NCI-H1105 (cell line): Measurements from ENCODE around the gene SNTA1.
"Not testable (repeated sequence)": the region's sequence is repeated elsewhere in the genome, so short reads cannot be mapped to it uniquely, and the experiment has no call there.

ENCODE experiments used
- DNase-seq: peaks from one replicate; lab custom pipeline; 2025; lab: John Stamatoyannopoulos, UW

The SNTA1 gene

GRCh38 chr20:33465481-33466302, 22.1 kb upstream of the SNTA1 start:
- no peak for DNase-seq

GRCh38 chr20:33464759-33465158, 21.2 kb upstream of the SNTA1 start:
- DNase-seq = not testable (repeated sequence)

- no peak for DNase-seq
Observed at GRCh38 chr20:33463332-33464101, 20.0 kb upstream of the SNTA1 start.

GRCh38 chr20:33460711-33461110, 17.1 kb upstream of the SNTA1 start:
- no peak for DNase-seq

DNA sequence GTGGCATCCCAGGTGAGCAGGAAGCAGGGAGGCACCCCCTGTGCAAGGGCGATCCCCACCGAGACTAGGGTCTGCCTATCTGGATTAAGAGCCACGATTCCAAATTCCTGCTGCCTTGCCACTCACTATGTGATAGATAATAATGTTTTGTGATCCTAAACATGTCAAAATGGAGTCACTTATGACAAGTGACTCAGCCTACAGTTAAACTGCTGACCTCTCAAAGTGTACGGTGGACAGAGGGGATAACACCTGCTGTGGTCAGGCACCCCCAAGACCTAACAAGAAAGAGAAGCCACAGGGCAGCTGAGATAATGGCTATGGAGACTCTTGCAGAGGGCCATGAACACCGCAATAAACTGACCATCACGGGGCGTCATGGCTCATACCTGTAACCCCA, 16.0 kb upstream of the SNTA1 start:
- DNase-seq = no peak

- peak; percentile 88 for DNase-seq
Observed at GRCh38 chr20:33456916-33457642, 13.5 kb upstream of the SNTA1 start.

DNA sequence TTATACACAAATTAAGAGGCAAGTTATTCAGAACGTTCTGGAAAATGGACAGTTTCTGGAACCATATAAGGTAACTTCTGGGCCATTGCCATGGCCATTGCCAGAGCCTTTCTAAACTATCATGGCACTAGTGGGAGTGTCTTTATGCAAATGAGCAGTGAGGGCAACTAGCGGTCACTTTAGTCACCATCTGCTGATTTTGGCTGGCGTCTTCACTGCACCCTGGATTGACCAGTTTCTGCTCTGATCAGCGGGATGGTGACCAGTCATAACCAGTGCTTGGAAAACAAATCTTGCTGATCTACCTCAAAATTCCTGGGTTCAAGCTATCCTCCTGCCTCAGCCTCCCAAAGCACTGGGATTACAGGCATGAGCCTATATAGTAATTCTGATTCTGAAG, 7.3 kb upstream of the SNTA1 start:
- no peak for DNase-seq

- no peak for DNase-seq
Observed at GRCh38 chr20:33445881-33446625, 2.5 kb upstream of the SNTA1 start.

- DNase-seq = no peak
Observed at GRCh38 chr20:33444797-33445560, 1.4 kb upstream of the SNTA1 start.

GRCh38 chr20:33443006-33443511, 504 bp downstream of the SNTA1 start:
- peak; percentile 41 for DNase-seq

DNA sequence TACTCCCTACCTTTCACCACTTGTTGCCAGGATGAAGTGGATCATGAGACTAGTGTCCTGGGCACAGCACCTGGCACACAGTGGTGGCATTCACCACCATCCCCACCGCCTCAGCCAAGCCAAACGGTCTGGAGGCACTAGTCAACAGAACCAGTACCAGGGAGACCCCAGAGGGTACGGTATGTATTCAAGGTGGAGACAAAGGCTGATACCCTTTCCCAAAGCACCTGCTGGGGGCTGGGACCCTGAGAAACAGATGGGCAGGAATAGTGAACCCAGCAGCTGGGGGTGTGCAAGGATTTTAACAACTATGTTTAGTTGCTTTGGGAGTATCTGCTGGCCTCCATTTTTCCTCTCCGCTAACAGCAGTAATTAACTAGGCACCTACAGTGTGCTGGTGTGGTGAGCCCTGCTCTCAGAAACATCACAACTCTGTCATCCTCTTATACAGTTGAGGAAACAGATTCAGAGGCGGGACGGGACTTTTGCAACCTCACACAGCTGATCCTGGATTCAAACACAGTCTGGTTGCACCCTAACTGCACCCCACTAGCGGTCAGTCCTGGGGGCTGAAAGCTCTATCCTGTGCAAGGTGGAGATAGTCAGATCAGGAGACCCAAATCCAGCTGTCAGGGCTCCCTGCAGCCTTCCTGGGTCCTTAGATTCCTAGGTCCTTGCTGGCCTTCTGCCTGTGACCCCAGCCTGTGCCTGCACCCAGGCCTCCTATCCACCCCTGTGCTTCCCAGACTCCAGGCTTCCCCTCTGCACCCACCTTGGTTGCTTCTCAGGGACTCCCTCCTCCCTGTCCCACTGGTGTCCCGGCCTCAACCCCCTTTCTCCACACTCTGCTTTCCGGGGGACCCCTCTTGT, 1.2 kb downstream of the SNTA1 start:
- no peak for DNase-seq

- DNase-seq = peak; percentile 20
Observed at GRCh38 chr20:33441142-33441955, 2.2 kb downstream of the SNTA1 start.

DNA sequence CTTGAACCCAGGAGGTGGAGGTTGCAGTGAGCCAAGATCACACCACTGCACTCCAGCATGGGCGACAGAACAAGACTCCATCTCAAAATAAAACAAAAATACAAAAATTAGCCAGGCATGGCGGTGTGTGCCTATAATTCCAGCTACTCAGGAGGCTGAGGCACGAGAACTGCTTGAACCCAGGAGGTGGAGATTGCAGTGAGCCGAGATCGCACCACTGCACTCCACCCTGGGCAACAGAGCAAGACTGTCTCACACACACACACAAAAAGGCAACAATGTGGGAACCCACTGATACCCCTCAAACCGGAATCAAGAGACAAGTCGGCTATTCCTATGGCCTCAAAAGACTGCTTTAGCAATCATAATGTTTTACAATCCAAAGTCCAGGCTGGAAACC, 3.0 kb downstream of the SNTA1 start:
- not testable (repeated sequence) for DNase-seq

- DNase-seq = no peak
Observed at GRCh38 chr20:33438481-33438880, 5.1 kb downstream of the SNTA1 start.

DNA sequence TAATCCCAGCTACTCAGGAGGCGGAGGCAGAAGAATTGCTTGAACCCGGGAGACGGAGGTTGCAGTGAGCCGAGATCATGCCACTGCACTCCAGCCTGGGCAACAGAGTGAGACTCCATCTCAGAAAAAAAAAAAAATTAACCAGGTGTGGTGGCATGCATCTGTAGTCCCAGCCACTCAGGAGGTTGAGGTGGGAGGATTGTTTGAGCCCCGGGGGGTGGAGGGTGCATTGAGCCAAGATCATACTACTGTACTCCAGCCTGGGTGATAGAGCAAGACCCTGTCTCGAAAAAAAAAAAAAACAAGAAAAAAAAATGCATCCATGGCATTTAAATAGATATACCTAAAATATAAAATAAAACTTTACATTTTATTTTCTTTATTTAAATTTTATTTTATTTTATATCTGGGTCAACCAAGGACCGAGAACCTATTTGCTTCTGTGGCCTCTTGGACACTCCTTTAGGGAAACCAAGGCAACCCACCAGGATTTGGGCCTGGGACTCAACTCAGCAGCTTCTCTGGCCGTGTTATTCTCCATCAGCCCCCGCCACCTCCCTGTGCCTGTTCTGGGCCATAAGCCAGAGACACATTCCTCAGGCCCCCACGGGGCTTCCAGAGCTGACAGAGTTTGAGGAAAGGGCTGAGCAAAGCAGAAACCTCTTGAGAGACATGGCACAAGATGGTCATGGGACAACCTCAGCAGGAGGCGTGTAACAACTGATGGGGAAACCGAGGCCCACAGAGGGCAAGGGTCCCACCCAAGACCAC, 6.2 kb downstream of the SNTA1 start:
- DNase-seq = no peak

- no peak for DNase-seq
Observed at GRCh38 chr20:33434434-33434833, 9.1 kb downstream of the SNTA1 start.

- DNase-seq = no peak
Observed at GRCh38 chr20:33433465-33434234, 9.9 kb downstream of the SNTA1 start.
